GM23338 (cell line): ENCODE data around the gene PML. TPM values are rescaled to one million over a fixed set of nuclear protein-coding genes. Genes with fewer than 3 reads are reported as not detected.

Experiments
- ATAC-seq: fragments of 200-7000 bp; cut with Tn5 transposase; 3 replicates; pipeline ENCODE4 v1.9.1; 2020
- DNase-seq: peaks from one replicate; pipeline ENCODE4 v3.0.0-alpha.2; 2015; ENCODE audit warnings: low spot score
- H2AFZ ChIP-seq: fragments of 200-600 bp; sonication (generic); 2 replicates; pipeline ENCODE4 v1.8.0; 2016; ENCODE audit warnings: antibody characterized with exemption, mild to moderate bottlenecking, moderate library complexity
- H3F3A ChIP-seq: fragments of 200-600 bp; sonication (generic); replicated peaks from 2 replicates; pipeline ENCODE4 v1.8.0; 2017; ENCODE audit warnings: antibody characterized with exemption, mixed run types, low read depth
- H3K27ac ChIP-seq: fragments of 200-600 bp; sonication (generic); 2 replicates; pipeline ENCODE4 v1.6.1; 2016; ENCODE audit warnings: low read depth
- H3K27me3 ChIP-seq: fragments of 200-600 bp; sonication (generic); 2 replicates; pipeline ENCODE4 v1.8.0; 2016; ENCODE audit warnings: mild to moderate bottlenecking, mixed run types, moderate library complexity; ENCODE audit not compliant: insufficient read depth
- H3K36me3 ChIP-seq: fragments of 200-600 bp; sonication (generic); 2 replicates; pipeline ENCODE4 v1.8.0; 2016; ENCODE audit warnings: mild to moderate bottlenecking; ENCODE audit not compliant: insufficient read depth
- H3K4me1 ChIP-seq: fragments of 200-600 bp; sonication (generic); 2 replicates; pipeline ENCODE4 v1.8.0; 2016; ENCODE audit warnings: mild to moderate bottlenecking, moderate library complexity; ENCODE audit not compliant: insufficient read depth
- H3K4me2 ChIP-seq: fragments of 200-600 bp; sonication (generic); 2 replicates; pipeline ENCODE4 v1.7.1; 2017; ENCODE audit warnings: mixed run types
- H3K4me3 ChIP-seq: fragments of 200-600 bp; sonication (generic); 2 replicates; pipeline ENCODE4 v1.6.1; 2016; ENCODE audit warnings: mixed run types
- H3K79me2 ChIP-seq: fragments of 200-600 bp; sonication (generic); replicated peaks from 2 replicates; pipeline ENCODE4 v1.8.0; 2017; ENCODE audit warnings: mild to moderate bottlenecking; ENCODE audit not compliant: insufficient read depth
- H3K9me2 ChIP-seq: fragments of 200-600 bp; sonication (generic); 2 replicates; pipeline ENCODE4 v1.8.0; 2017; ENCODE audit not compliant: insufficient read depth
- H4K20me1 ChIP-seq: fragments of 200-600 bp; sonication (generic); replicated peaks from 2 replicates; pipeline ENCODE4 v1.8.0; 2017; ENCODE audit warnings: mild to moderate bottlenecking; ENCODE audit not compliant: insufficient read depth
- H3K27ac Mint-ChIP-seq: 2 replicates; pipeline ENCODE4 v1.8.0; 2020; ENCODE audit warnings: inconsistent platforms, mild to moderate bottlenecking, moderate library complexity, mixed read lengths
- H3K27me3 Mint-ChIP-seq: 3 replicates; pipeline ENCODE4 v1.8.0; 2022; ENCODE audit warnings: low read depth, mild to moderate bottlenecking, moderate library complexity, mixed read lengths, inconsistent platforms; ENCODE audit not compliant: insufficient read depth, poor library complexity
- H3K36me3 Mint-ChIP-seq: 3 replicates; pipeline ENCODE4 v1.8.0; 2021; ENCODE audit warnings: low read depth, mild to moderate bottlenecking, inconsistent platforms, moderate library complexity, mixed read lengths
- H3K4me1 Mint-ChIP-seq: 3 replicates; pipeline ENCODE4 v1.8.0; 2020; ENCODE audit warnings: mild to moderate bottlenecking, inconsistent platforms, mixed read lengths
- H3K4me3 Mint-ChIP-seq: 3 replicates; pipeline ENCODE4 v1.8.0; 2021; ENCODE audit warnings: moderate library complexity, mild to moderate bottlenecking, inconsistent platforms, mixed read lengths
- H3K9me3 Mint-ChIP-seq: 3 replicates; pipeline ENCODE4 v1.8.0; 2020; ENCODE audit warnings: moderate library complexity, mild to moderate bottlenecking, inconsistent platforms, mixed read lengths
- CREB1 ChIP-seq: fragments of 250-450 bp; sonication (Bioruptor Pico); IDR thresholded peaks from 2 replicates; pipeline ENCODE4 v1.5.0; 2020; ENCODE audit warnings: low read depth, mild to moderate bottlenecking, moderate library complexity
- CTCF ChIP-seq, 2 experiments: fragments of 200-600 bp in 1 of 2; sonication (generic) in 1 of 2; conservative IDR thresholded peaks; 2 replicates each; pipeline versions ENCODE4 v1.5.1 to v1.6.1; 2016 to 2017; ENCODE audit warnings: antibody characterized with exemption in 2 of 2, low read depth in 2 of 2, mild to moderate bottlenecking in 2 of 2, moderate library complexity in 1 of 2
- ETS1 ChIP-seq: IDR thresholded peaks from 2 replicates; pipeline ENCODE4 v1.6.1; 2016; ENCODE audit warnings: antibody characterized with exemption
- EZH2 ChIP-seq: fragments of 200-600 bp; sonication (generic); IDR thresholded peaks from one replicate; pipeline ENCODE4 v1.8.0; 2017; ENCODE audit warnings: antibody characterized with exemption, mild to moderate bottlenecking, low read depth; ENCODE audit not compliant: unreplicated experiment
- EZH2phosphoT487 ChIP-seq: fragments of 200-600 bp; sonication (generic); IDR thresholded peaks from one replicate; pipeline ENCODE4 v1.8.1; 2018; ENCODE audit warnings: antibody characterized with exemption; ENCODE audit not compliant: unreplicated experiment
- JUNB ChIP-seq: IDR thresholded peaks from one replicate; pipeline ENCODE4 v1.6.1; 2016; ENCODE audit warnings: antibody characterized with exemption; ENCODE audit not compliant: unreplicated experiment
- NANOG ChIP-seq: IDR thresholded peaks from 2 replicates; pipeline ENCODE4 v1.6.1; 2016; ENCODE audit warnings: antibody characterized with exemption, borderline replicate concordance
- POLR2AphosphoS5 ChIP-seq: IDR thresholded peaks from 2 replicates; pipeline ENCODE4 v1.6.1; 2016; ENCODE audit warnings: antibody characterized with exemption, low read depth
- STAT1 ChIP-seq: IDR thresholded peaks from one replicate; pipeline ENCODE4 v1.6.1; 2016; ENCODE audit warnings: antibody characterized with exemption; ENCODE audit not compliant: unreplicated experiment
- ZNF114 ChIP-seq: fragments of 250-450 bp; sonication (Bioruptor Pico); IDR thresholded peaks from 2 replicates; pipeline ENCODE4 v1.5.0; 2020; ENCODE audit warnings: mild to moderate bottlenecking, moderate library complexity
- ZNF331 ChIP-seq: fragments of 250-450 bp; sonication (Bioruptor Pico); IDR thresholded peaks from 2 replicates; pipeline ENCODE4 v1.5.0; 2020; ENCODE audit warnings: low read depth, mild to moderate bottlenecking, moderate library complexity
- polyA plus RNA-seq: library from polyadenylated mRNA; unstranded; fragments of >200 nt; fragmentation: Nextera tagmentation; extraction: Ambion mirVana; gene quantifications from 2 replicates; pipeline ENCODE4 v1.2.1, GENCODE V29; 2016
- total RNA-seq: library from RNA; depleted of rRNA; stranded (reverse); fragments of >200 nt; shearing (Covaris generic); gene quantifications from 2 replicates; pipeline ENCODE4 v1.2.3, GENCODE V29; 2014

Gene PML
- total and polyA plus RNA-seq, 2 experiments from 2014 or later, result 19.0 to 73.1 TPM

GRCh38 chr15:73965094-73965757 lies 29.3 kb upstream of the PML start (continued):
- TF ChIP-seq CTCF (conservative IDR thresholded peaks at IDR 0.05; ENCODE audit: low read depth in 2 of 2) (no peak; a peak in 1 of 4 replicates), ZNF331 (no peak), POLR2AphosphoS5 (no peak), CREB1 (CRISPR knock-in tag) (no peak)

GRCh38 chr15:73965758-73966113 lies 28.8 kb upstream of the PML start:
- H3F3A ChIP-seq, result no peaks in the 10 kb centered on the region
- peak overlapping the region; percentile 69; the same call in 1 of the 2 replicates for H3K4me2 ChIP-seq
- H3K27ac ChIP-seq, result no peak overlapping the region
- TF ChIP-seq NANOG (no peak), JUNB (no peak), CTCF (conservative IDR thresholded peaks at IDR 0.05; ENCODE audit: low read depth in 2 of 2) (no peak)
- H2AFZ ChIP-seq, result no peak overlapping the region
- no peak overlapping the region; the same call in 1 of the 2 replicates for H3K27ac Mint-ChIP-seq
- H3K27me3 ChIP-seq, result no peaks in the 10 kb centered on the region
- H3K36me3 Mint-ChIP-seq, result no peaks in the 10 kb centered on the region
- no peak overlapping the region for H3K4me3 ChIP-seq
- H3K4me1 Mint-ChIP-seq, result peaks cover 37% of the 10 kb centered on the region
- H3K9me2 ChIP-seq, result no peaks in the 10 kb centered on the region
- H3K27me3 Mint-ChIP-seq, result peaks cover 3% of the 10 kb centered on the region
- H3K79me2 ChIP-seq, result no peaks in the 10 kb centered on the region
- no peaks in the 10 kb centered on the region for H3K9me3 Mint-ChIP-seq
- peaks cover 30% of the 10 kb centered on the region for H3K4me1 ChIP-seq
- H3K36me3 ChIP-seq, result no peaks in the 10 kb centered on the region
- ATAC-seq (no peak), DNase-seq (peak; percentile 6)
- no peaks in the 10 kb centered on the region for H4K20me1 ChIP-seq
- no peak overlapping the region for H3K4me3 Mint-ChIP-seq

GRCh38 chr15:73968461-73968860 lies 26.1 kb upstream of the PML start:
- H3K79me2 ChIP-seq, result no peaks in the 10 kb centered on the region
- ATAC-seq (no peak), DNase-seq (no peak)
- H3K9me2 ChIP-seq, result no peaks in the 10 kb centered on the region
- no peak overlapping the region for H3K4me2 ChIP-seq
- H3K36me3 ChIP-seq, result no peaks in the 10 kb centered on the region
- peaks cover 3% of the 10 kb centered on the region; the same call in 1 of the 2 replicates for H3K27me3 ChIP-seq
- peaks cover 6% of the 10 kb centered on the region for H3K27me3 Mint-ChIP-seq
- H2AFZ ChIP-seq, result no peak overlapping the region; the same call in 1 of the 2 replicates
- no peak overlapping the region for H3K27ac ChIP-seq
- peaks cover 39% of the 10 kb centered on the region for H3K4me1 Mint-ChIP-seq
- H3K4me3 Mint-ChIP-seq, result no peak overlapping the region
- no peaks in the 10 kb centered on the region for H3K9me3 Mint-ChIP-seq
- H4K20me1 ChIP-seq, result no peaks in the 10 kb centered on the region
- H3K4me3 ChIP-seq, result no peak overlapping the region
- H3K4me1 ChIP-seq, result peaks cover 34% of the 10 kb centered on the region
- no peaks in the 10 kb centered on the region for H3F3A ChIP-seq
- no peak overlapping the region for H3K27ac Mint-ChIP-seq
- no peaks in the 10 kb centered on the region for H3K36me3 Mint-ChIP-seq
- TF ChIP-seq ETS1, result no peak
- TF ChIP-seq NANOG, result no peak
- no peak for TF ChIP-seq EZH2
- TF ChIP-seq STAT1, result no peak
- no peak for TF ChIP-seq POLR2AphosphoS5
- TF ChIP-seq CTCF (conservative IDR thresholded peaks at IDR 0.05; ENCODE audit: low read depth in 2 of 2), result no peak
- TF ChIP-seq CREB1 (CRISPR knock-in tag), result no peak
- no peak for TF ChIP-seq ZNF331
- TF ChIP-seq EZH2phosphoT487, result no peak
- no peak for TF ChIP-seq JUNB
- no peak for TF ChIP-seq ZNF114 (CRISPR knock-in tag)
